Muscle of leg (tissue), 11 donors: ENCODE data around the gene ANLN. TPM values are rescaled to one million over a fixed set of nuclear protein-coding genes. Genes with fewer than 3 reads are reported as not detected.
"Not testable (repeated sequence)": the region's sequence is repeated elsewhere in the genome, so short reads cannot be mapped to it uniquely, and the experiment has no call there.

Experiments used
- DNase-seq: peaks from one replicate; pipeline ENCODE4 v3.0.0; 2013
- H3K27ac ChIP-seq: one replicate; pipeline ENCODE4 v1.5.1; 2013; ENCODE audit warnings: mild to moderate bottlenecking, low read length, control low read depth
- H3K27me3 ChIP-seq: one replicate; pipeline ENCODE4 v1.6.1; 2013; ENCODE audit warnings: low read length; ENCODE audit not compliant: control insufficient read depth, insufficient read depth
- H3K36me3 ChIP-seq: one replicate; pipeline ENCODE4 v1.6.1; 2013; ENCODE audit warnings: low read length; ENCODE audit not compliant: control insufficient read depth, insufficient read depth
- H3K4me1 ChIP-seq: one replicate; pipeline ENCODE4 v1.6.1; 2013; ENCODE audit warnings: low read length; ENCODE audit not compliant: control insufficient read depth, insufficient read depth
- H3K4me3 ChIP-seq: one replicate; pipeline ENCODE4 v1.5.1; 2013; ENCODE audit warnings: low read length, control low read depth
- H3K9me3 ChIP-seq: replicated peaks from 2 replicates; pipeline ENCODE4 v1.6.1; 2013; ENCODE audit warnings: low read depth, low read length; ENCODE audit not compliant: control insufficient read depth
- WGBS: methylation state at CpG from one replicate; pipeline ENCODE4 v1.1.5; 2013; ENCODE audit warnings: missing lambda C conversion rate; ENCODE audit not compliant: insufficient coverage; 5-methylcytosine and 5-hydroxymethylcytosine counted together
- polyA plus RNA-seq, 8 donors: library from polyadenylated mRNA; unstranded; fragments of 120-200 nt; gene quantifications; one replicate each; pipeline versions ENCODE4 v1.2.1 to v1.2.3, GENCODE V29; 2013; ENCODE audit warnings: inconsistent platforms in 1 of 8, low replicate concordance in 1 of 8; ENCODE audit not compliant: insufficient read length in 8 of 8, insufficient read depth in 1 of 8
- total RNA-seq: library from RNA; stranded (reverse); fragments of 120-200 nt; gene quantifications from one replicate; pipeline ENCODE4 v1.2.4, GENCODE V29; 2013

Gene ANLN
- total and polyA plus RNA-seq, 9 donors: 19.9 to 36.7 (median 26.3) TPM

- no peaks in the 10 kb centered on the region for H3K9me3 ChIP-seq
- no peaks in the 10 kb centered on the region for H3K36me3 ChIP-seq
- 100% methylated on average over 1 of the region's 6 CpGs for WGBS
- no peaks in the 10 kb centered on the region for H3K27me3 ChIP-seq
- DNase-seq: no peak
- H3K4me1 ChIP-seq: no peaks in the 10 kb centered on the region
- H3K4me3 ChIP-seq: no peak overlapping the region
- no peak overlapping the region for H3K27ac ChIP-seq
Measured at GRCh38 chr7:36496576-36496975, 106.9 kb downstream of the ANLN start.

- not testable (repeated sequence) for H3K9me3 ChIP-seq, H3K27me3 ChIP-seq, H3K4me1 ChIP-seq, H3K36me3 ChIP-seq, H3K4me3 ChIP-seq, DNase-seq, H3K27ac ChIP-seq
- 96% methylated on average over 3 of the region's 6 CpGs for WGBS
Measured at GRCh38 chr7:36497176-36497575, 107.5 kb downstream of the ANLN start.

GRCh38 chr7:36497775-36498174, 108.1 kb downstream of the ANLN start:
- no peaks in the 10 kb centered on the region for H3K4me1 ChIP-seq
- no peaks in the 10 kb centered on the region for H3K9me3 ChIP-seq
- H3K27me3 ChIP-seq: no peaks in the 10 kb centered on the region
- no CpG with 5 or more reads among the region's 4 CpGs for WGBS
- H3K27ac ChIP-seq: no peak overlapping the region
- no peak overlapping the region for H3K4me3 ChIP-seq
- no peak for DNase-seq
- no peaks in the 10 kb centered on the region for H3K36me3 ChIP-seq

Other genes starting within 250 kb of the ANLN start
- 10.8 TPM for gene EEPD1, start 236.6 kb upstream of the ANLN start, total RNA-seq
- gene EEPD1, start 236.6 kb upstream of the ANLN start, polyA plus RNA-seq: 10 to 100 TPM in 7 of 8 donors, 1 to 10 TPM in 1; 9.2 to 14.2 (median 13.6) TPM